GM06990 (cell line): ENCODE results near the gene LDAH.

Experiments
- DNase-seq: peaks from one replicate; pipeline ENCODE4 v3.0.0-alpha.2; 2011; ENCODE audit not compliant: insufficient read length; ENCODE audit errors: extremely low read depth
- H3K27me3 ChIP-seq: replicated peaks from 2 replicates; pipeline ENCODE4 v1.6.0; 2011; ENCODE audit warnings: low read length; ENCODE audit not compliant: control insufficient read depth, insufficient read depth
- H3K36me3 ChIP-seq: 2 replicates; pipeline ENCODE4 v1.5.1; 2011; ENCODE audit warnings: low read length; ENCODE audit not compliant: control insufficient read depth, insufficient read depth
- H3K4me3 ChIP-seq: replicated peaks from 2 replicates; pipeline ENCODE4 v1.5.1; 2011; ENCODE audit warnings: low read depth, mild to moderate bottlenecking, control low read depth, low read length
- CTCF ChIP-seq: IDR thresholded peaks from 2 replicates; pipeline ENCODE4 v1.5.1; 2011; ENCODE audit warnings: low read length, control low read depth, mild to moderate bottlenecking, inconsistent platforms; ENCODE audit not compliant: insufficient read depth, poor library complexity, severe bottlenecking

LDAH gene

DNA sequence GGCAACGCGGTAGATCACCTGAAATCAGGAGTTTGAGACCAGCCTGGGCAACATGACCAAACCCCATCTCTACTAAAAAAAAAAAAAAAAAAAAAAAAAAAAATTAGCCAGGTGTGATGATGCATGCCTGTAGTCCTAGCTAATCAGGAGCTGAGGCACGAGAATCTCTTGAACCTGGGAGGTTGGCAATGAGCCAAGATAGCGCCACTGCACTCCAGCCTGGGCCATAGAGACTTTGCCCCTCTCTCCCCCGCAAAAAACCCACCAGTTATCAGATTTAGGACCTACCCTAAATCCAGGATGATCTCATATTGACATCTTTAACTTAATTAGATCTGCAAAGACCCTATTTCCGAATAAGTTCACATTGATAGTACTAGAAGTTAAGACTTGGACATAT is 29.2 kb upstream of the LDAH start:
- no peaks in the 10 kb centered on the region for H3K36me3 ChIP-seq
- H3K4me3 ChIP-seq = no peak overlapping the region
- no peak for DNase-seq
- H3K27me3 ChIP-seq = no peaks in the 10 kb centered on the region
- no peak for TF ChIP-seq CTCF

GRCh38 chr2:20844246-20844645 is 21.3 kb upstream of the LDAH start:
- no peak for TF ChIP-seq CTCF
- peaks cover 2% of the 10 kb centered on the region; the same call in 1 of the 2 replicates for H3K27me3 ChIP-seq

DNA sequence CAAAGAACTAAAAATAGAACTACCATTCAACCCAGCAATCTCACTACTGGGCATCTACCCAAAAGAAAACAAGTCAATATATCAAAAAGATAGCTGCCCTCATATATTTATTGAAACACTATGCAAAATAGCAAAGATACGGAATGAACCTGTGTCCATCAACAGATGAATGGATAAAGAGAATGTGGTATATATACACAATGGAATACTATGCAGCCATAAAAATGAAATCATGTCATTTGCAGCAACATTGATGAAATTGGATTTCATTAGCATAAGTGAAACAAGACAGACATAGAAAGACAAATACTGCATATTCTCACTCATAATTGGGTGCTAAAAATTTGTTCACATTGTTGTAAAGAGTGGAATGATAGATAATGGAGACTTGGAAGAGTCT is 16.2 kb upstream of the LDAH start:
- no peak for DNase-seq
- H3K4me3 ChIP-seq = no peak overlapping the region
- no peak for TF ChIP-seq CTCF
- H3K27me3 ChIP-seq = peaks cover 2% of the 10 kb centered on the region; the same call in 1 of the 2 replicates
- H3K36me3 ChIP-seq = no peaks in the 10 kb centered on the region

More at GRCh38 chr2:20844246-20844645, 21.3 kb upstream of the LDAH start:
- no peaks in the 10 kb centered on the region for H3K36me3 ChIP-seq
- DNase-seq = no peak
- no peak overlapping the region for H3K4me3 ChIP-seq

DNA sequence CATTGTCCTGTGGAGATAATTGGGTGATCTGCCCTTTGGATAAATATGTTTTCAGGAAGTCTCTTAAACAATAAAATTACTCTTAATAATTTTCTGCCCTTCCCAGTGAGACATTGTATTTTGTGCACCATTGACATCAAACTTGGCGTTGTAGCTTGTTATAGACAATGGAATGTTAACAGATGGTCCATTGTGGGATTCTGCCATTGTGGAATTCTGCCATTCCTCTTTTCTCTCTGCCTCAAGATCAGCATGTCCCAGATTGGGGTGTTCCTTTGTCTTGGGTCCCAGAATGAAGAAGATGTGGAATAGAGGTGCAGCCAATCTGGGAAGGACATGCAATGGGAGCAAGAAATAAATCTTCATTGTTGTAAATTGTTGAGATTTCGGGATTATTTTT is 15.1 kb upstream of the LDAH start:
- no peak for DNase-seq
- TF ChIP-seq CTCF = no peak
- Histone ChIP-seq H3K27me3 (peaks cover 2% of the 10 kb centered on the region; the same call in 1 of the 2 replicates), H3K4me3 (no peak overlapping the region), H3K36me3 (no peaks in the 10 kb centered on the region)

DNA sequence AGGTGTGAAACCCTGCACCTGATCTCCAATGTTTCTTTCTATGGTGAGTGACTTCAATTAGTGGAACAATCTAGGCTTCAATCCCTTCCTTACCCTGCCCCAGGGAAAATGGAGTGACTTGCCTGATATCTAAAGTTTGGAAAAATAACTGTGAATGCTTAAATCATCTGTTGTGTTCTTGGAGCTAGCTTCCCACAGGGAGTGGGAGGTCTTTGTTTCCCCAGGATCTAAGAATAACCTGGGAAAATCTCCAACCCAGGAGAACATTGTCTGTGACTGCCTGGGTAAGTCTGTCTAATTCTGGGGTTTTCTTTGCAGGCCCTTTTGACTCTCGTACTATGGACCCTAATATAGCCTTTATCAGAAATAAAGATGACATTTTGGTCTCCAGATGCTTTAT is 13.6 kb upstream of the LDAH start:
- DNase-seq = no peak

More for the DNA sequence above, 13.6 kb upstream of the LDAH start:
- H3K4me3 ChIP-seq = no peak overlapping the region
- no peaks in the 10 kb centered on the region for H3K27me3 ChIP-seq
- TF ChIP-seq CTCF = no peak
- no peaks in the 10 kb centered on the region for H3K36me3 ChIP-seq
